ENCODE results near the gene PARD3.

The PARD3 gene

GRCh38 chr10:34343764-34344163 is 471.3 kb downstream of the PARD3 start:
- no peak for DNase-seq (ENCODE audit: low read depth)

- no peak for DNase-seq (ENCODE audit: low read depth)
Observed at GRCh38 chr10:34341473-34341872, 473.6 kb downstream of the PARD3 start.

GRCh38 chr10:34340934-34341333 is 474.2 kb downstream of the PARD3 start:
- no peak for DNase-seq (ENCODE audit: low read depth)

- no peak for DNase-seq (ENCODE audit: low read depth)
Observed at GRCh38 chr10:34339816-34340553, 475.1 kb downstream of the PARD3 start.

- DNase-seq (ENCODE audit: low read depth): no peak
Observed at GRCh38 chr10:34337917-34338316, 477.2 kb downstream of the PARD3 start.

- no peak for DNase-seq (ENCODE audit: low read depth)
Observed at GRCh38 chr10:34335960-34336690, 479.0 kb downstream of the PARD3 start.

- no peak for DNase-seq (ENCODE audit: low read depth)
Observed at GRCh38 chr10:34334908-34335307, 480.2 kb downstream of the PARD3 start.

- no peak for DNase-seq (ENCODE audit: low read depth)
Observed at GRCh38 chr10:34333513-34333912, 481.6 kb downstream of the PARD3 start.

GRCh38 chr10:34327184-34327583 is 487.9 kb downstream of the PARD3 start:
- DNase-seq (ENCODE audit: low read depth): no peak

GRCh38 chr10:34323192-34323591 is 491.9 kb downstream of the PARD3 start:
- no peak for DNase-seq (ENCODE audit: low read depth)

GRCh38 chr10:34320265-34320664 is 494.8 kb downstream of the PARD3 start:
- DNase-seq (ENCODE audit: low read depth): no peak

- no peak for DNase-seq (ENCODE audit: low read depth)
Observed at GRCh38 chr10:34319197-34319846, 495.8 kb downstream of the PARD3 start.

- DNase-seq (ENCODE audit: low read depth): no peak
Observed at GRCh38 chr10:34316154-34316553, 498.9 kb downstream of the PARD3 start.

GRCh38 chr10:34314457-34314856 is 500.6 kb downstream of the PARD3 start:
- no peak for DNase-seq (ENCODE audit: low read depth)

- DNase-seq (ENCODE audit: low read depth): no peak
Observed at GRCh38 chr10:34313888-34314287, 501.2 kb downstream of the PARD3 start.

- DNase-seq (ENCODE audit: low read depth): no peak
Observed at GRCh38 chr10:34313353-34313752, 501.7 kb downstream of the PARD3 start.

GRCh38 chr10:34311679-34312078 is 503.4 kb downstream of the PARD3 start:
- DNase-seq (ENCODE audit: low read depth): no peak

- no peak for DNase-seq (ENCODE audit: low read depth)
Observed at GRCh38 chr10:34310234-34310633, 504.9 kb downstream of the PARD3 start.

GRCh38 chr10:34305189-34305588 is 509.9 kb downstream of the PARD3 start:
- DNase-seq (ENCODE audit: low read depth): no peak

- no peak for DNase-seq (ENCODE audit: low read depth)
Observed at GRCh38 chr10:34303022-34303421, 512.1 kb downstream of the PARD3 start.

GRCh38 chr10:34299105-34299611 is 515.9 kb downstream of the PARD3 start:
- no peak for DNase-seq (ENCODE audit: low read depth)

- no peak for DNase-seq (ENCODE audit: low read depth)
Observed at GRCh38 chr10:34298346-34298818, 516.7 kb downstream of the PARD3 start.

Data from activated T-helper 1 cell treated with Interleukin-2 at 50 U/mL for 16 hours (primary cell).